ENCODE data around the gene MAPRE2. TPM values are rescaled to one million over a fixed set of nuclear protein-coding genes. Genes with fewer than 3 reads are reported as not detected.

The MAPRE2 gene
- total RNA-seq, 1 experiment from 2014 or later = 16.4 TPM

DNA sequence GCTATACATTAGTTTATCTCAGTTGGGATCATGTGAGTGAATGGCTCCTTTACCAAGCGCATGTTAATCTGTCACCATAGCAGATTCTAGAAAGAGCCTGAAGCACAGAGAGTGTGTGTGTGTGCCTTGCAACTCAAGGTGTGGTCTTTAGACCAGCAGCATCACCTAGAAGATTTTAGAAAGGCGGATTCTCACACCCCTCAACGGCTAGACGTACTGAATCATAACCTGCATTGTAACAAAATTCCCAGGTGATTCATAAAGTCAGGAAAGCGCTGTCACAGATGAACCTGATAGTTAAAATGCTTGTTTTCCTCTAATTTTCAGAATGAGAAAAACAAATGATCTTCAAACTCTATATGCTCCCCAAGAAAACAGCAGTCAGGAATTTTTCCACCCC is 45.5 kb upstream of the MAPRE2 start:
- Histone ChIP-seq H3K4me3 (ENCODE audit: low read depth, low read length, poor library complexity, severe bottlenecking) (no peak overlapping the region), H3K27ac (ENCODE audit: low read depth, low read length, poor library complexity, severe bottlenecking) (no peak overlapping the region), H3K36me3 (ENCODE audit: insufficient read depth, low read length, poor library complexity, severe bottlenecking) (no peaks in the 10 kb centered on the region), H3K27me3 (replicated peaks; ENCODE audit: insufficient read depth, low read depth, low read length, poor library complexity) (no peaks in the 10 kb centered on the region), H3K4me1 (ENCODE audit: insufficient read depth, low read length, poor library complexity, severe bottlenecking) (no peaks in the 10 kb centered on the region), H3K9me3 (ENCODE audit: low read depth, low read length, poor library complexity, severe bottlenecking) (no peaks in the 10 kb centered on the region)
- no peak for TF ChIP-seq EZH2 (IDR thresholded peaks at IDR 0.05; ENCODE audit: borderline replicate concordance, low read depth, low read length, poor library complexity, severe bottlenecking)
- TF ChIP-seq, protein P1, sequence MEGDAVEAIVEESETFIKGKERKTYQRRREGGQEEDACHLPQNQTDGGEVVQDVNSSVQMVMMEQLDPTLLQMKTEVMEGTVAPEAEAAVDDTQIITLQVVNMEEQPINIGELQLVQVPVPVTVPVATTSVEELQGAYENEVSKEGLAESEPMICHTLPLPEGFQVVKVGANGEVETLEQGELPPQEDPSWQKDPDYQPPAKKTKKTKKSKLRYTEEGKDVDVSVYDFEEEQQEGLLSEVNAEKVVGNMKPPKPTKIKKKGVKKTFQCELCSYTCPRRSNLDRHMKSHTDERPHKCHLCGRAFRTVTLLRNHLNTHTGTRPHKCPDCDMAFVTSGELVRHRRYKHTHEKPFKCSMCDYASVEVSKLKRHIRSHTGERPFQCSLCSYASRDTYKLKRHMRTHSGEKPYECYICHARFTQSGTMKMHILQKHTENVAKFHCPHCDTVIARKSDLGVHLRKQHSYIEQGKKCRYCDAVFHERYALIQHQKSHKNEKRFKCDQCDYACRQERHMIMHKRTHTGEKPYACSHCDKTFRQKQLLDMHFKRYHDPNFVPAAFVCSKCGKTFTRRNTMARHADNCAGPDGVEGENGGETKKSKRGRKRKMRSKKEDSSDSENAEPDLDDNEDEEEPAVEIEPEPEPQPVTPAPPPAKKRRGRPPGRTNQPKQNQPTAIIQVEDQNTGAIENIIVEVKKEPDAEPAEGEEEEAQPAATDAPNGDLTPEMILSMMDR (conservative IDR thresholded peaks at IDR 0.05; ENCODE audit: low read depth, low read length) = no peak
- intact Hi-C loops (cut with micrococcal nuclease; ENCODE audit: unreplicated experiment) = no loop called here
- POLR2A ChIA-PET (ENCODE audit: low non-redundant PET) = no interaction called here
- no peak for DNase-seq (ENCODE audit: low spot score)
- no TSS peak for BruUV-seq (replicated peaks)
- CTCF ChIA-PET = no interaction called here

DNA sequence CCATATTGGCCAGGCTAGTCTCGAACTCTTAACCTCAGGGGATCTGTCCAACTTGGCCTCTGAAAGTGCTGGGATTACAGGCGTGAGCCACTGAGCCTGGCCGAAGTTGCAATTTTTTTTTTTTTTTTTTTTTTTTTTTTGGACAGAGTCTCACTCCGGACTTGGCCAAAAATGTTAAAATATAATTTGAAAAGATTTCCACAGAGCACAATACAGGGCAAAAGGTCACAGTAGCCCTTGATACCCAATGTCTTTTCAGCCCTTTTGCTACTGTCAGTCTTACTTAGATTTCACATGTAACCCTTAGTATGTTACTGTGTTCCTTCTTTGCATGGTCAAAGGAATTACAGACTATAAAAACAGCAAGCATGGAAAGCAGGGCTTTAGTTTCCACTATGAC is 42.6 kb upstream of the MAPRE2 start:
- Histone ChIP-seq H3K4me3 (ENCODE audit: low read depth, low read length, poor library complexity, severe bottlenecking) (no peak overlapping the region), H3K27ac (ENCODE audit: low read depth, low read length, poor library complexity, severe bottlenecking) (no peak overlapping the region), H3K9me3 (ENCODE audit: low read depth, low read length, poor library complexity, severe bottlenecking) (no peaks in the 10 kb centered on the region), H3K36me3 (ENCODE audit: insufficient read depth, low read length, poor library complexity, severe bottlenecking) (no peaks in the 10 kb centered on the region), H3K27me3 (replicated peaks; ENCODE audit: insufficient read depth, low read depth, low read length, poor library complexity) (peaks cover 3% of the 10 kb centered on the region), H3K4me1 (ENCODE audit: insufficient read depth, low read length, poor library complexity, severe bottlenecking) (no peaks in the 10 kb centered on the region)
- no peak for TF ChIP-seq EZH2 (IDR thresholded peaks at IDR 0.05; ENCODE audit: borderline replicate concordance, low read depth, low read length, poor library complexity, severe bottlenecking)
- TF ChIP-seq, protein P1 (conservative IDR thresholded peaks at IDR 0.05; ENCODE audit: low read depth, low read length) = no peak
- no peak for DNase-seq (ENCODE audit: low spot score)
- POLR2A ChIA-PET (ENCODE audit: low non-redundant PET) = no interaction called here
- CTCF ChIA-PET = no interaction called here
- BruUV-seq (replicated peaks) = no TSS peak
- intact Hi-C loops (cut with micrococcal nuclease; ENCODE audit: unreplicated experiment) = no loop called here

DNA sequence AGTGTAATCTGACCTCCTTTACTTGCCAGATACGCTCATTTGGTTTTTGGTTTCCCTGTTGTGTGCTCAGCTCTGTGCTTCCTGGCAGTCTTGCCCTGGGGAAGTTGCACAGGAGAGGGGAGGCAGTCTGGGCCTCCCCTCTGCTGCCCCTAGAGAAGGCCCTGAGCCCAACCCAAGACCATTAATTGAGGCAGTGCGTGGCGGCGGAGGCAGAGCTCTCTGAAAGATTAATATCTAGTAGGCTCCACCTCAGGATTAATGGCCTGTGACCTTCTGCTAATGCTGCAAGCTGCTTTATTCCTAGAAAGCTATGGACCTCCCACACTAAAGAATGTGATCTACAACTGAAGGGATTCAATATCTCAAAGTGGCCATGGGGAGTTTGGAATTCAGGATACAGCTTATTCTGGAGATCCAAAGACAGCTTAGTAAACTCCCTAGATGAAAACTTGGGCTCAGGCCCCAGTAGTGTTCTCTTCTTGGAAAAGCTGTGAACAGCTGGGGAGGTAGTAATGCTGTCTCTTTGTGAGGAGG is 41.4 kb upstream of the MAPRE2 start:
- no peak for DNase-seq (ENCODE audit: low spot score)
- ChIA-PET POLR2A (ENCODE audit: low non-redundant PET) (interaction anchor here (0.7 kb wide), 1 partner anchor 267 kb away, joined by 3 read pairs; no protein-coding TSS in a partner anchor), CTCF (interaction anchor here (1.4 kb wide), 1 partner anchor 355 kb away, joined by 3 read pairs; no protein-coding TSS in a partner anchor)
- Histone ChIP-seq H3K4me3 (ENCODE audit: low read depth, low read length, poor library complexity, severe bottlenecking) (no peak overlapping the region), H3K36me3 (ENCODE audit: insufficient read depth, low read length, poor library complexity, severe bottlenecking) (no peaks in the 10 kb centered on the region), H3K4me1 (ENCODE audit: insufficient read depth, low read length, poor library complexity, severe bottlenecking) (no peaks in the 10 kb centered on the region), H3K27me3 (replicated peaks; ENCODE audit: insufficient read depth, low read depth, low read length, poor library complexity) (peaks cover 6% of the 10 kb centered on the region), H3K9me3 (ENCODE audit: low read depth, low read length, poor library complexity, severe bottlenecking) (no peaks in the 10 kb centered on the region), H3K27ac (ENCODE audit: low read depth, low read length, poor library complexity, severe bottlenecking) (no peak overlapping the region)
- intact Hi-C loops (cut with micrococcal nuclease; ENCODE audit: unreplicated experiment) = loop anchor here (10.0 kb wide), 1 partner anchor 355 kb away; no protein-coding TSS in a partner anchor
- TF ChIP-seq, protein P1 (conservative IDR thresholded peaks at IDR 0.05; ENCODE audit: low read depth, low read length) = no peak
- TF ChIP-seq EZH2 (IDR thresholded peaks at IDR 0.05; ENCODE audit: borderline replicate concordance, low read depth, low read length, poor library complexity, severe bottlenecking) = no peak
- no TSS peak for BruUV-seq (replicated peaks)
